Measurements from ENCODE around the gene TRIM33. TPM values are rescaled to one million over a fixed set of nuclear protein-coding genes. Genes with fewer than 3 reads are reported as not detected.
"Not testable (repeated sequence)": the region's sequence is repeated elsewhere in the genome, so short reads cannot be mapped to it uniquely, and the experiment has no call there.

The TRIM33 gene
- polyA plus RNA-seq, 4 donors = 49.5 to 62.2 (median 54.7) TPM

GRCh38 chr1:114468710-114469468 lies 42.1 kb downstream of the TRIM33 start:
- no peak for DNase-seq (ENCODE audit: low read depth in 4 of 4, low spot score in 2 of 4)

- DNase-seq (ENCODE audit: low read depth in 4 of 4, low spot score in 2 of 4) = no peak
Measured at GRCh38 chr1:114468047-114468446, 43.0 kb downstream of the TRIM33 start.

DNA sequence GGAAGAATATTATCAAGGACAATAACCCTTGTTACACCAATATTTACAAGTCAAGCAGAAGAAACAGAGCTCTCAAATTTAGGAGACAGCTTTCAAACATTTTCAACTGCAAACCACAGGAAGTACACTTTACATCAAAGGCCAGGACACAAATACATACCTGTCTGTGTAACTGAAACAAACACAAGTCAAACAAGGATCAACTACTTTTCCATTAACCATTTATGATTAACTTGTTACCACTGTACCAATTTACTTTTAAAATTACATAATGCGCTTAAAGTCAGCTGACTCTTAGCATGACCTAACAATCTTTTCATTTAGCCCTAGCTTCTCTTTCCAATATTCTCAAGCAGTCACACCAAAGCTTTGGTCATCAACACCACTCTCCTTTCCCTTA lies 43.5 kb downstream of the TRIM33 start:
- DNase-seq (ENCODE audit: low read depth in 4 of 4, low spot score in 2 of 4) = no peak

- no peak for DNase-seq (ENCODE audit: low read depth in 4 of 4, low spot score in 2 of 4)
Measured at GRCh38 chr1:114466334-114467014, 44.5 kb downstream of the TRIM33 start.

DNA sequence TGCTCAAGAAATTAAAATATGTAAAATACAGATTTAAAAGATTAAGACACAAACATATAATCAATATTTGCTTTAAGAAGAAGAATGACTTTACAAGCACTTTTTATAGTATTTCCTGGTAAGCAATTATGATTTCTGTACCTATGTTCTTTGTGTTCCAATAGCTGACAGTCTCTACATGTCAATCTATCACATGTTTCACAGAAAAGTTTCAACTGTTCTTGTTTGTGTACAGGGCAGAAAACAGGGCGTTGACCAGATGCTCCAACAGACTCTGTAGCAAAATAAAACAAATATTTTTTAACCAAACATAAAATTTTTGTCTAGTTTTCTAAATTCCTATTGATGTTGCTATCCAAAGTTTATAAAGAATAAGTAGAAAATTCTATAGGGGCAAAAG lies 48.0 kb downstream of the TRIM33 start:
- no peak for DNase-seq (ENCODE audit: low read depth in 4 of 4, low spot score in 2 of 4)

- DNase-seq (ENCODE audit: low read depth in 4 of 4, low spot score in 2 of 4) = no peak
Measured at GRCh38 chr1:114462341-114462740, 48.7 kb downstream of the TRIM33 start.

GRCh38 chr1:114458237-114458777 lies 52.7 kb downstream of the TRIM33 start:
- no peak for DNase-seq (ENCODE audit: low read depth in 4 of 4, low spot score in 2 of 4)

GRCh38 chr1:114457675-114458236 lies 53.2 kb downstream of the TRIM33 start:
- no peak for DNase-seq (ENCODE audit: low read depth in 4 of 4, low spot score in 2 of 4)

DNA sequence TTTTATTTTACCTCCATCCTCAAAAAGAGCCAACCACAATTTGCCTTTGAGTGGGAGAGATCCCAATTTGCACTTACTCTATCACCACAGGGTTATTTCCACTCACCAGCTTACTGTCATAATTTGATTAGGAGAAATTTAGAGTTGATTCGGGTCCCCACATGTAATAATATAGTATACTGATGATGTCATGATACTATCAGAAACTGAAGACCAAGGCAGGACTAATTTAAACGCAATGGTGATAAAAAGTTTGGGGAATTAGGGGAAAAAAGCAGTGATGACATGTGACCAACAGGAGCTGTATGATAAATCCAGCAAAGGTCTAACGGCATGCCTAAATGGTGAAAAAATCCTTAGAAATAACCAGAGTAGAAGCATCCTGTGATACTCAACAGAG lies 54.4 kb downstream of the TRIM33 start:
- DNase-seq (ENCODE audit: low read depth in 4 of 4, low spot score in 2 of 4) = no peak

DNA sequence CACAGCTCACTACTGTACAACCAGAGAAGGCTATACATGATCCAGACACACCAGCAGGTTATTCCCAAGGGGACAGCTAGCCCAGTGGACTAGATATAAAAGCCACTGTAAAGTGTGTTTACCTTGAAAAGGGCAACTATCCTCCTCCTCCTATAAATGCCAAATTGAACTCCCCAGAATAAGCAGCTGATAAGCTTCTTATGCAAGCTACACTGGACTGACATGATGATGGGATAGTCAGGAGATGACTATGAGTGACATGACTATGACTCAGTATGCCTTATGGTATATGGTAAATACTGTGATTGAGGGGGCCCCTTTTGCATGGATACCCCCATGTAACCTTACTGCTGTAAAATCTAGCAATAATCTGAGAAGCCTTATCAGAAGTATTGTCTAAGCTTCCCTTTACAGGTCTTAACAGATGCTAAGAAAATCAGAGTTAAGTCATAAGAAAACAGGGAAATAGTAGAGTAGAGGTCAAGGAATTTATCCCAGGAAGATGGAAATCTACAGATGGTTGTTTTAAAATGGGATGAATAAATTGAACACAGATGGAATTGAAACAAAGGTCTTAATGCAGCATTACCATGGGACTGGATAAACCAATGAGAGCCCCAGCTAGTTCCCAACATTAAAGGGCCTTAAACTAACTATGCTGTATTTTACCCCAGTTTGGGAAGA lies 55.8 kb downstream of the TRIM33 start:
- no peak for DNase-seq (ENCODE audit: low read depth in 4 of 4, low spot score in 2 of 4)

DNA sequence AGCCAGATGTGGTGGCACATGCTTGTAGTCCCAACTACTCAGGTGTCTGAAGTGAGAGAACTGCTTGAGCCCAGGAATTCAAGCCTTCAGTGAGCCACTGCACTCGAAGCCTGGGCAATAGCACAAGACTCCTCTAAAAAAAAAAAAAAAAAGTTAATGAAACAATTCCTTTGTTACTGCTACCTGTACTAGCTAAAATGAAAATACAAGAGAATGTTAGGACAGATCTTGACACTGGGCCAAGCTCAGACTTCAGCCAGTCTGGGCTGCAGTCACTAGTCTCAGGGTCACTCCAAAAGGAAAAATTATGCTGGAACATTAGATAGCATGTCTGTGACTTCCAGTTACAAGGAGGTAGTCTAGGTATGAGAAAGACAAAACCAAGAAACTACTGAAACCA lies 56.5 kb downstream of the TRIM33 start:
- no peak for DNase-seq (ENCODE audit: low read depth in 4 of 4, low spot score in 2 of 4)

DNA sequence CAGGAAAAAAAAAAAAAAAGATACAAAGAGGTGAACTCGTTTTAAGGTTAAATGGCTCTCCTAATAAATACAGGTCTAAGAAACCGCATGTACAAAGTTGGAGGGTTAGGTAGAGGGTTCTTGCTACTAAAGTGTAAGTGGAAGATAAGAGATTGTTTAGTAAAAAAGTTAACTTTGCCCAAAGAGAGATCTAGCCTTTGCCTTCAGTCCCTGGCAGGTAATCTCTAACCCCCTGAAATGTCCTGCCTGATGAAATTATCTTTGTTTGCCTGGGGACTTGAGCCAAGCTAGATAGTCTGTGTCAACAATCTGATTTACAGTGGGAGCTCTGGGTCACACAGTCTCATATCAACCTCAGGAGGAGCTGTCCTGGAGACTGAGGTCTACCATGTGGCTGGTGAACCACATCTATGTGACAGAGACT lies 57.6 kb downstream of the TRIM33 start:
- no peak for DNase-seq (ENCODE audit: low read depth in 4 of 4, low spot score in 2 of 4)

GRCh38 chr1:114448370-114449036 lies 62.5 kb downstream of the TRIM33 start:
- DNase-seq (ENCODE audit: low read depth in 4 of 4, low spot score in 2 of 4) = no peak

DNA sequence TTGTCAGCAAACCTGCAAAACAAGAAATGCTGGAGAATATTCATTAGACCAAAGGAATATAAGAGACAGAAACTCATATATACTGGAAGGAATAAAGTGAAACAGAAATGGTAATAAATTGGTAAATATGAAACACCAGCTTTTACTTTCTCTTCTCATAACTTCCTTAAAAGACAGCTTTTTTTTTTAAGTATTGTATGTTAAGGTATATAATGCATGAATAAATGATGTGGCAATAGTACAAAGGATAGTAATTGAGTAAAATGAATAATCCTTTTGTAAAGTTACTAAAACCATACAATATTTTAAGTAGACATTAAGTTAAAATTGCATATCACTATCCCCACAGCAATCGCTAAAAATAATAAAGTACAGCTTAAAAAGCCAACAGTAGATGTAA lies 64.8 kb downstream of the TRIM33 start:
- no peak for DNase-seq (ENCODE audit: low read depth in 4 of 4, low spot score in 2 of 4)

GRCh38 chr1:114443226-114443625 lies 67.8 kb downstream of the TRIM33 start:
- DNase-seq (ENCODE audit: low read depth in 4 of 4, low spot score in 2 of 4) = not testable (repeated sequence)

GRCh38 chr1:114441332-114441731 lies 69.7 kb downstream of the TRIM33 start:
- DNase-seq (ENCODE audit: low read depth in 4 of 4, low spot score in 2 of 4) = no peak

DNA sequence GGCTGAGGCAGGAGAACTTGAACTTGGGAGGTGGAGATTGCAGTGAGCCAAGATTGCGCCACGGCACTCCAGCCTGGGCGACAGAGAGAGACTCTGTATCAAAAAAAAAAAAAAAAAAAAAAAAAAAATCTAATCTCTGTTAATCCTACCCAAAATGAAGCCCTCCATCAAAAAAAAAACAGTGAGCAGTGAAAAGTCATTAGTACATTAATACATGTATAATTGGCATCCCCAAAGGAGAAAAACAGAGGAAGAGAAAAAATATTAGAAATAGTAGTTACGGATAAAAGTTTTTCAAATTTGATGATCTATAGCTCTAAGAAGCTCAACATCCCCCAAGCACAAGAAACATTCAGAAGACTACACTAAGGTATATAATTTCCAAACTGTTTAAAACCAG lies 71.6 kb downstream of the TRIM33 start:
- no peak for DNase-seq (ENCODE audit: low read depth in 4 of 4, low spot score in 2 of 4)

GRCh38 chr1:114437812-114438211 lies 73.2 kb downstream of the TRIM33 start:
- no peak for DNase-seq (ENCODE audit: low read depth in 4 of 4, low spot score in 2 of 4)

DNA sequence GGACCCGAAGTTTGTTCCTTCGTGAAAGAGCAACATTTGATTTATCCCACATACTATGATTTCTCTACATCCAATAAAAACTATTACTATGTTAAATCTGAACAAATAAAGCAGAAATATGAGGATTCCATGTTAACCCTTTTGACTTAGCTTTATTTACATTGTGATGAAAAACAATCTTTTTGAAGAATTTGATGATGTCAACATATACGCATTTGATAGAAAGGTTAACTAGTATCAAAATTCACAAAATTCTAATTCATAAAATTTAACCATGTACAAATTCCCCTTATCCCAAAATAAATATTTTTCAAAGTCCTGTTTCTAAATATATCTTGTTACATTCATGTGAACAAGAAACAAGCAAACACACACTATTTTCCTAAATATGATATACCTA lies 74.2 kb downstream of the TRIM33 start:
- no peak for DNase-seq (ENCODE audit: low read depth in 4 of 4, low spot score in 2 of 4)

- DNase-seq (ENCODE audit: low read depth in 4 of 4, low spot score in 2 of 4) = no peak
Measured at GRCh38 chr1:114435088-114435715, 75.8 kb downstream of the TRIM33 start.
